HG02763 (cell line): ENCODE data around the gene RNF166.

ENCODE experiments used
- ATAC-seq: cut with Tn5 transposase; IDR thresholded peaks from one replicate; pipeline ENCODE4 v1.9.1; 2021; ENCODE audit warnings: mild to moderate bottlenecking, moderate library complexity; ENCODE audit not compliant: unreplicated experiment

The RNF166 gene

GRCh38 chr16:88739139-88739976, 33.1 kb upstream of the RNF166 start:
- no peak for ATAC-seq

- ATAC-seq, result no peak
These were observed 32.2 kb upstream of the RNF166 start for GRCh38 chr16:88738151-88739084.

GRCh38 chr16:88737298-88738150, 31.3 kb upstream of the RNF166 start:
- ATAC-seq, result no peak

- ATAC-seq, result no peak
These were observed 30.3 kb upstream of the RNF166 start for GRCh38 chr16:88736496-88736895.

GRCh38 chr16:88736088-88736487, 29.9 kb upstream of the RNF166 start:
- ATAC-seq, result no peak

- ATAC-seq, result no peak
These were observed 29.4 kb upstream of the RNF166 start for GRCh38 chr16:88735616-88736015.

GRCh38 chr16:88735121-88735520, 28.9 kb upstream of the RNF166 start:
- no peak for ATAC-seq

GRCh38 chr16:88734361-88734728, 28.1 kb upstream of the RNF166 start:
- no peak for ATAC-seq

- no peak for ATAC-seq
These were observed 27.6 kb upstream of the RNF166 start for GRCh38 chr16:88733630-88734360.

GRCh38 chr16:88732961-88733294, 26.7 kb upstream of the RNF166 start:
- ATAC-seq, result no peak

- ATAC-seq, result no peak
These were observed 26.2 kb upstream of the RNF166 start for GRCh38 chr16:88732172-88732960.

GRCh38 chr16:88731699-88732098, 25.5 kb upstream of the RNF166 start:
- no peak for ATAC-seq

GRCh38 chr16:88730632-88731607, 24.7 kb upstream of the RNF166 start:
- ATAC-seq, result no peak

- ATAC-seq, result no peak
These were observed 21.7 kb upstream of the RNF166 start for GRCh38 chr16:88727871-88728270.

GRCh38 chr16:88726981-88727380, 20.8 kb upstream of the RNF166 start:
- no peak for ATAC-seq

- ATAC-seq, result no peak
These were observed 20.2 kb upstream of the RNF166 start for GRCh38 chr16:88726408-88726749.

- ATAC-seq, result no peak
These were observed 19.6 kb upstream of the RNF166 start for GRCh38 chr16:88725609-88726407.
